ENCODE data around the gene RDH16. TPM values are rescaled to one million over a fixed set of nuclear protein-coding genes. Genes with fewer than 3 reads are reported as not detected.
"Not testable (repeated sequence)": the region's sequence is repeated elsewhere in the genome, so short reads cannot be mapped to it uniquely, and the experiment has no call there.

The RDH16 gene
- total and polyA plus RNA-seq, 8 donors, result 0.08 to 0.84 (median 0.31) TPM

- no peak for DNase-seq
- Histone ChIP-seq H3K27me3 (no peaks in the 10 kb centered on the region), H3K4me1 (no peaks in the 10 kb centered on the region), H3K27ac (no peak overlapping the region), H3K4me3 (no peak overlapping the region), H3K36me3 (no peaks in the 10 kb centered on the region), H3K9me3 (no peaks in the 10 kb centered on the region)
- no peak for ATAC-seq
- TF ChIP-seq CTCF (IDR thresholded peaks at IDR 0.05), result no peak
- FAIRE-seq, result no peak
- intact Hi-C loops (cut with DNase I), result no loop called here
- WGBS, 2 donors, result 65 to 76% methylated on average over 4 of the region's 4 CpGs
Observed at GRCh38 chr12:56983386-56983785, 26.0 kb upstream of the RDH16 start.

GRCh38 chr12:56982578-56983236, 25.3 kb upstream of the RDH16 start:
- H3K9me3 ChIP-seq; H3K4me3 ChIP-seq; intact Hi-C loops (cut with DNase I); H3K27ac ChIP-seq; FAIRE-seq; H3K36me3 ChIP-seq; H3K4me1 ChIP-seq; ATAC-seq; H3K27me3 ChIP-seq; DNase-seq: not testable (repeated sequence)
- 79 to 89% methylated on average over 3 of the region's 3 CpGs for WGBS, 2 donors

- 92 to 98% methylated on average over 4 of the region's 4 CpGs for WGBS, 2 donors
- intact Hi-C loops (cut with DNase I), result no loop called here
- no peak for TF ChIP-seq CTCF (IDR thresholded peaks at IDR 0.05)
- DNase-seq (no peak), FAIRE-seq (no peak), ATAC-seq (no peak)
- Histone ChIP-seq H3K4me3 (no peak overlapping the region), H3K27ac (no peak overlapping the region), H3K4me1 (no peaks in the 10 kb centered on the region), H3K9me3 (no peaks in the 10 kb centered on the region), H3K27me3 (no peaks in the 10 kb centered on the region), H3K36me3 (no peaks in the 10 kb centered on the region)
Observed at GRCh38 chr12:56980941-56981530, 23.6 kb upstream of the RDH16 start.

- DNase-seq (no peak), ATAC-seq (no peak), FAIRE-seq (no peak)
- H3K27me3 ChIP-seq, result no peaks in the 10 kb centered on the region
- H3K9me3 ChIP-seq, result no peaks in the 10 kb centered on the region
- H3K27ac ChIP-seq, result no peak overlapping the region
- no peaks in the 10 kb centered on the region for H3K4me1 ChIP-seq
- intact Hi-C loops (cut with DNase I), result no loop called here
- TF ChIP-seq CTCF (IDR thresholded peaks at IDR 0.05), result no peak
- H3K36me3 ChIP-seq, result no peaks in the 10 kb centered on the region
- 94 to 96% methylated on average over 6 of the region's 6 CpGs for WGBS, 2 donors
- no peak overlapping the region for H3K4me3 ChIP-seq
Observed at GRCh38 chr12:56980268-56980667, 22.9 kb upstream of the RDH16 start.

GRCh38 chr12:56979628-56980027, 22.2 kb upstream of the RDH16 start:
- no peaks in the 10 kb centered on the region for H3K36me3 ChIP-seq
- H3K27me3 ChIP-seq, result no peaks in the 10 kb centered on the region
- H3K4me3 ChIP-seq, result no peak overlapping the region
- FAIRE-seq (no peak), DNase-seq (no peak), ATAC-seq (no peak)
- no peaks in the 10 kb centered on the region for H3K9me3 ChIP-seq
- no peaks in the 10 kb centered on the region for H3K4me1 ChIP-seq
- intact Hi-C loops (cut with DNase I), result no loop called here
- H3K27ac ChIP-seq, result no peak overlapping the region
- WGBS, 2 donors, result 96 to 98% methylated on average over 3 of the region's 3 CpGs
- no peak for TF ChIP-seq CTCF (IDR thresholded peaks at IDR 0.05)

All from pancreas (tissue), 10 donors.